ENCODE measurements around the gene EFNA3.

- TF ChIP-seq POLR2A (IDR thresholded peaks at IDR 0.05): no peak
- TF ChIP-seq POLR2AphosphoS5 (IDR thresholded peaks at IDR 0.05): no peak
- TF ChIP-seq CTCF (IDR thresholded peaks at IDR 0.05): no peak
- TF ChIP-seq EP300 (IDR thresholded peaks at IDR 0.05; ENCODE audit: low read depth): no peak
Measured at GRCh38 chr1:155077346-155077745, 1.3 kb upstream of the EFNA3 start.
